Neural progenitor cell (in vitro differentiated cells): ENCODE data around the gene VWA8.

Experiments used
- EZH2 ChIP-seq: fragments of 200-600 bp; sonication (generic); IDR thresholded peaks from 2 replicates; pipeline ENCODE4 v1.6.1; 2017; ENCODE audit warnings: antibody characterized with exemption, mild to moderate bottlenecking, moderate library complexity
- TF ChIP-seq, protein P1 (sequence below): fragments of 200-600 bp; sonication (generic); IDR thresholded peaks from 2 replicates; pipeline ENCODE4 v1.5.1; 2017; ENCODE audit warnings: antibody characterized with exemption, mild to moderate bottlenecking

DNA sequence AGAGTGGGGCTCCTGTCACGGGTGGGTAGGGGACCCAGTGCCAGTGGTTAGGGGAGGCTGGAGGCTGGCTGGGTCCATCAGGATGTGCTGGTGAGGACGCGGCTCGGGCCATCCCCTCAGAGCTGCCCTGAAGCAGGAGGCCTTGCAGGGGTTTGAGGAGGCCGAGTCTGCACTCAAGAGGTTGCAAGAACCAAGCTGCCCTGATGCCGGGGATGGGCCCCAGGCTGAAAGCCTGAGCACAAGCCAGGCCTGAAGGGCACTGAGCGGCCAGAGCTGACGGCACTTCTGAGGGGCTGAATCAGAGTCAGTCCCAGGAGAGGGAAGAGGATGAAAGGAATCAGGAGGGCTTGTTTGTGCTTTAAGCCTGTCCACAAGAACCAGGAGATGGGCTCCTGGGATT is 410.6 kb downstream of the VWA8 start:
- no peak for TF ChIP-seq EZH2
- TF ChIP-seq, protein P1, sequence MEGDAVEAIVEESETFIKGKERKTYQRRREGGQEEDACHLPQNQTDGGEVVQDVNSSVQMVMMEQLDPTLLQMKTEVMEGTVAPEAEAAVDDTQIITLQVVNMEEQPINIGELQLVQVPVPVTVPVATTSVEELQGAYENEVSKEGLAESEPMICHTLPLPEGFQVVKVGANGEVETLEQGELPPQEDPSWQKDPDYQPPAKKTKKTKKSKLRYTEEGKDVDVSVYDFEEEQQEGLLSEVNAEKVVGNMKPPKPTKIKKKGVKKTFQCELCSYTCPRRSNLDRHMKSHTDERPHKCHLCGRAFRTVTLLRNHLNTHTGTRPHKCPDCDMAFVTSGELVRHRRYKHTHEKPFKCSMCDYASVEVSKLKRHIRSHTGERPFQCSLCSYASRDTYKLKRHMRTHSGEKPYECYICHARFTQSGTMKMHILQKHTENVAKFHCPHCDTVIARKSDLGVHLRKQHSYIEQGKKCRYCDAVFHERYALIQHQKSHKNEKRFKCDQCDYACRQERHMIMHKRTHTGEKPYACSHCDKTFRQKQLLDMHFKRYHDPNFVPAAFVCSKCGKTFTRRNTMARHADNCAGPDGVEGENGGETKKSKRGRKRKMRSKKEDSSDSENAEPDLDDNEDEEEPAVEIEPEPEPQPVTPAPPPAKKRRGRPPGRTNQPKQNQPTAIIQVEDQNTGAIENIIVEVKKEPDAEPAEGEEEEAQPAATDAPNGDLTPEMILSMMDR, result no peak
